Glutamatergic neuron (in vitro differentiated cells): ENCODE results near the gene RITA1. TPM values are rescaled to one million over a fixed set of nuclear protein-coding genes. Genes with fewer than 3 reads are reported as not detected.

Source experiments
- DNase-seq: peaks from one replicate; pipeline ENCODE4 v3.0.0; 2022
- H3K27ac Mint-ChIP-seq: one replicate; pipeline ENCODE4 v1.8.0; 2020; ENCODE audit warnings: mild to moderate bottlenecking, mixed read lengths, inconsistent platforms; ENCODE audit not compliant: unreplicated experiment
- H3K27me3 Mint-ChIP-seq: one replicate; pipeline ENCODE4 v1.8.0; 2020; ENCODE audit warnings: mild to moderate bottlenecking, moderate library complexity, mixed read lengths, inconsistent platforms; ENCODE audit not compliant: unreplicated experiment
- H3K36me3 Mint-ChIP-seq: one replicate; pipeline ENCODE4 v1.8.0; 2020; ENCODE audit warnings: mild to moderate bottlenecking, mixed read lengths, inconsistent platforms; ENCODE audit not compliant: unreplicated experiment
- H3K4me1 Mint-ChIP-seq: one replicate; pipeline ENCODE4 v1.8.0; 2020; ENCODE audit warnings: mild to moderate bottlenecking, low read depth, mixed read lengths, inconsistent platforms; ENCODE audit not compliant: unreplicated experiment
- H3K4me3 Mint-ChIP-seq: one replicate; pipeline ENCODE4 v1.8.0; 2020; ENCODE audit warnings: mild to moderate bottlenecking, mixed read lengths, inconsistent platforms; ENCODE audit not compliant: unreplicated experiment
- H3K9me3 Mint-ChIP-seq: one replicate; pipeline ENCODE4 v1.8.0; 2020; ENCODE audit warnings: mild to moderate bottlenecking, moderate library complexity, mixed read lengths, inconsistent platforms; ENCODE audit not compliant: unreplicated experiment
- CTCF ChIP-seq: fragments of 200-600 bp; sonication (generic); IDR thresholded peaks from one replicate; pipeline ENCODE4 v1.5.0; 2021; ENCODE audit not compliant: partially characterized antibody, unreplicated experiment
- total RNA-seq: library from RNA; stranded (reverse); fragmentation: NEBNext Ultra II Directional; extraction: Animal tissue kit (Norgen Biotek cat#: 25700); gene quantifications from one replicate; pipeline ENCODE4 v1.2.1, GENCODE V29; 2021; ENCODE audit not compliant: unreplicated experiment

The RITA1 gene
- total RNA-seq, 1 donor from 2014 or later, result 6.7 TPM

- no peaks in the 10 kb centered on the region for H3K36me3 Mint-ChIP-seq
- TF ChIP-seq CTCF, result no peak
- no peak overlapping the region for H3K27ac Mint-ChIP-seq
- H3K4me1 Mint-ChIP-seq, result peaks cover 12% of the 10 kb centered on the region
- no peaks in the 10 kb centered on the region for H3K9me3 Mint-ChIP-seq
- no peak overlapping the region for H3K4me3 Mint-ChIP-seq
- DNase-seq, result no peak
- H3K27me3 Mint-ChIP-seq, result peaks cover 6% of the 10 kb centered on the region
Measured at GRCh38 chr12:113158439-113159203, 26.9 kb upstream of the RITA1 start.

- peaks cover 1% of the 10 kb centered on the region for H3K27me3 Mint-ChIP-seq
- DNase-seq, result no peak
- no peak overlapping the region for H3K27ac Mint-ChIP-seq
- H3K9me3 Mint-ChIP-seq, result peaks cover under 1% of the 10 kb centered on the region
- no peak for TF ChIP-seq CTCF
- H3K4me3 Mint-ChIP-seq, result no peak overlapping the region
- H3K36me3 Mint-ChIP-seq, result no peaks in the 10 kb centered on the region
- H3K4me1 Mint-ChIP-seq, result peaks cover 12% of the 10 kb centered on the region
Measured at GRCh38 chr12:113159937-113160336, 25.6 kb upstream of the RITA1 start.

DNA sequence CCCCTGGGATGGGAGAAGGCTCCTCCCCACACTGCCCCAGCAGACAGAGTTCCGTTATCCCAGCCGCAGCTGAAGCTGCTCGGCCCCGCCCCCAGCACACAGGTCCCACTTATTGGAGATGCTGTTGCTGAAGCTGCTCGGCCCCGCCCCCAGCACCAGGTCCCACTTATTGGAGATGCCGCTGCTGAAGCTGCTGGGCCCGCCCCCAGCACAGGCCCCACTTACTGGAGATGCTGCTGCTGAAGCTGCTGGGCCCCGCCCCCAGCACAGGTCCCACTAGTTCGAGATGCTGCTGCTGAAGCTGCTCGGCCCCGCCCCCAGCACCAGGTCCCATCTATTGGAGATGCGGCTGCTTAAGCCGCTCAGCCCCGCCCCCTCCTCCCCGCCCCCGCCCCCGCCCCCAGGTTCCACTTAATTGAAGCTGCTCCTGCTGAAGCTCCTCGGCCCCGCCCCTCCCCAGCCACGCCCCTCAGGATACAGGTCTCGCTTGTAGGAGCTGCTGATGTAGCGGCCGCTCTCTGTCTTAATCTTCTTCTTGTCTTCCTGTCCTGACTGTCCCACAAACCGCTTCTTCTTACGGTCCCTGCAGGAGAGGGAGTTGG, 24.0 kb upstream of the RITA1 start:
- Mint-ChIP-seq H3K9me3 (peaks cover 3% of the 10 kb centered on the region), H3K4me3 (peak overlapping the region; percentile 74), H3K36me3 (no peaks in the 10 kb centered on the region), H3K27ac (peak overlapping the region; percentile 38), H3K27me3 (peaks cover 1% of the 10 kb centered on the region), H3K4me1 (peaks cover 14% of the 10 kb centered on the region)
- TF ChIP-seq CTCF, result no peak
- DNase-seq, result peak; percentile 85

GRCh38 chr12:113162102-113163029, 23.2 kb upstream of the RITA1 start:
- peaks cover 1% of the 10 kb centered on the region for H3K27me3 Mint-ChIP-seq
- H3K9me3 Mint-ChIP-seq, result peaks cover 3% of the 10 kb centered on the region
- H3K27ac Mint-ChIP-seq, result peak overlapping the region; percentile 38
- H3K4me1 Mint-ChIP-seq, result peaks cover 14% of the 10 kb centered on the region
- peak; percentile 72 for DNase-seq
- peak overlapping the region; percentile 38 for H3K4me3 Mint-ChIP-seq
- H3K36me3 Mint-ChIP-seq, result no peaks in the 10 kb centered on the region
- no peak for TF ChIP-seq CTCF

- peaks cover 14% of the 10 kb centered on the region for H3K4me1 Mint-ChIP-seq
- peaks cover 3% of the 10 kb centered on the region for H3K9me3 Mint-ChIP-seq
- no peak for TF ChIP-seq CTCF
- no peaks in the 10 kb centered on the region for H3K36me3 Mint-ChIP-seq
- H3K4me3 Mint-ChIP-seq, result no peak overlapping the region
- no peak for DNase-seq
- peaks cover 1% of the 10 kb centered on the region for H3K27me3 Mint-ChIP-seq
- H3K27ac Mint-ChIP-seq, result no peak overlapping the region
Measured at GRCh38 chr12:113163030-113163360, 22.5 kb upstream of the RITA1 start.
